HepG2 (cell line): ENCODE results near the gene ELAC2. TPM values are rescaled to one million over a fixed set of nuclear protein-coding genes. Genes with fewer than 3 reads are reported as not detected.

Experiments
- ATAC-seq: fragments of 200-7000 bp; cut with Tn5 transposase; 3 replicates; pipeline ENCODE4 v1.9.1; 2020; ENCODE audit warnings: mild to moderate bottlenecking, moderate library complexity
- BruUV-seq: library from RNA; stranded (reverse); fragments of 400-500 nt; replicated peaks from 2 replicates; lab custom pipeline; 2021; lab: Mats Ljungman, UMichigan
- CTCF ChIA-PET: fragments of 300-600 bp; formaldehyde crosslinking; extraction: SDS; loops from one replicate; lab custom pipeline; 2021; ENCODE audit warnings: low total read pairs, inconsistent platforms, low intra/inter-chr PET ratio; lab: Yijun Ruan, JAX
- POLR2A ChIA-PET: fragments of 350-600 bp; sonication (Branson Sonifier 250); formaldehyde crosslinking; loops from one replicate; lab custom pipeline; 2020; ENCODE audit warnings: antibody characterized with exemption, inconsistent platforms; lab: Yijun Ruan, JAX
- DNase-seq: peaks from one replicate; pipeline ENCODE4 v3.0.0-alpha.2; 2015; ENCODE audit warnings: low spot score
- FAIRE-seq: peaks from 3 replicates; lab custom pipeline; 2011; peaks lifted over from hg19 to GRCh38; lab: Jason Lieb, UNC
- H2AFZ ChIP-seq: one replicate; pipeline ENCODE4 v1.6.1; 2011; ENCODE audit warnings: low read length, inconsistent platforms
- H3K27ac ChIP-seq: fragments of 300-600 bp; 3 replicates; pipeline ENCODE4 v1.8.0; 2011; ENCODE audit warnings: mixed run types, mild to moderate bottlenecking, mixed read lengths, low read length, inconsistent platforms; ENCODE audit not compliant: insufficient read depth; ENCODE audit errors: extremely low read length
- H3K27me3 ChIP-seq, 2 experiments: fragments of 200-600 bp in 1 of 2; 2 replicates in 1 of 2; 3 replicates in 1 of 2; pipeline versions ENCODE4 v1.6.0 to v1.8.0; 2011; ENCODE audit warnings: low read length in 2 of 2, mild to moderate bottlenecking in 2 of 2, moderate library complexity in 2 of 2, inconsistent platforms in 1 of 2; ENCODE audit not compliant: insufficient read depth in 2 of 2, control insufficient read depth in 1 of 2
- H3K36me3 ChIP-seq, 2 experiments: fragments of 200-600 bp in 1 of 2; replicated peaks in 1 of 2; 2 replicates in 1 of 2; 3 replicates in 1 of 2; pipeline versions ENCODE4 v1.5.1 to v1.8.0; 2011; ENCODE audit warnings: low read length in 2 of 2, inconsistent platforms in 1 of 2; ENCODE audit not compliant: insufficient read depth in 2 of 2, control insufficient read depth in 1 of 2
- H3K4me1 ChIP-seq: 2 replicates; pipeline ENCODE4 v1.5.1; 2012; ENCODE audit warnings: low read length, inconsistent platforms; ENCODE audit not compliant: insufficient read depth
- H3K4me2 ChIP-seq: 2 replicates; pipeline ENCODE4 v1.6.0; 2011; ENCODE audit warnings: low read depth, low read length, inconsistent platforms
- H3K4me3 ChIP-seq, 3 experiments: fragments of 200-600 bp in 1 of 3; sonication (generic), shearing (Covaris generic) in 1 of 3; replicated peaks in 1 of 3; 2 replicates each; pipeline ENCODE4 v1.5.1; 2011 to 2016; ENCODE audit warnings: low read length in 3 of 3, inconsistent platforms in 2 of 3, low read depth in 2 of 3, mild to moderate bottlenecking in 2 of 3, control low read depth in 1 of 3, mixed read lengths in 1 of 3; ENCODE audit not compliant: insufficient read depth in 1 of 3
- H3K79me2 ChIP-seq: one replicate; pipeline ENCODE4 v1.6.1; 2011; ENCODE audit warnings: low read length, inconsistent platforms; ENCODE audit not compliant: insufficient read depth
- H3K9ac ChIP-seq: 2 replicates; pipeline ENCODE4 v1.6.0; 2011; ENCODE audit warnings: mild to moderate bottlenecking, low read depth, low read length, inconsistent platforms; ENCODE audit not compliant: insufficient read depth
- H3K9me3 ChIP-seq: 2 replicates; pipeline ENCODE4 v1.5.1; 2012; ENCODE audit warnings: mild to moderate bottlenecking, low read length
- H4K20me1 ChIP-seq: 2 replicates; pipeline ENCODE4 v1.6.0; 2011; ENCODE audit warnings: inconsistent platforms, mild to moderate bottlenecking, low read length, moderate library complexity; ENCODE audit not compliant: insufficient read depth
- CEBPZ ChIP-seq: IDR thresholded peaks from 2 replicates; pipeline ENCODE4 v1.6.1; 2012; ENCODE audit warnings: low read length, improper control_type of control experiment
- DNMT3B ChIP-seq: conservative IDR thresholded peaks from 2 replicates; pipeline ENCODE4 v1.6.1; 2016; ENCODE audit warnings: missing biosample characterization, control low read depth
- ETS1 ChIP-seq: sonication (generic); formaldehyde crosslinking; IDR thresholded peaks from 2 replicates; pipeline ENCODE4 v1.4.0; 2020; ENCODE audit warnings: missing genetic modification reagents
- FOXK1 ChIP-seq: sonication (generic); formaldehyde crosslinking; IDR thresholded peaks from 2 replicates; pipeline ENCODE4 v1.4.0; 2020; ENCODE audit warnings: low read depth, missing genetic modification reagents, borderline replicate concordance
- HDAC1 ChIP-seq: sonication (generic); formaldehyde crosslinking; IDR thresholded peaks from 2 replicates; pipeline ENCODE4 v1.5.1; 2020; ENCODE audit warnings: mild to moderate bottlenecking, missing genetic modification reagents
- HMG20B ChIP-seq: conservative IDR thresholded peaks from 2 replicates; pipeline ENCODE4 v1.6.1; 2016; ENCODE audit warnings: missing genetic modification reagents, missing compliant biosample characterization
- HOXA7 ChIP-seq: sonication (generic); formaldehyde crosslinking; IDR thresholded peaks from 2 replicates; pipeline ENCODE4 v1.8.1; 2022; ENCODE audit warnings: mild to moderate bottlenecking, missing genetic modification reagents, moderate library complexity
- NBN ChIP-seq: fragments of 450-650 bp; conservative IDR thresholded peaks from 2 replicates; pipeline ENCODE4 v1.6.1; 2017
- NFRKB ChIP-seq: fragments of 450-650 bp; IDR thresholded peaks from 2 replicates; pipeline ENCODE4 v1.6.1; 2017
- POLR2G ChIP-seq: fragments of 200-400 bp; formaldehyde crosslinking; IDR thresholded peaks from 2 replicates; pipeline ENCODE4 v1.6.1; 2018; ENCODE audit warnings: mild to moderate bottlenecking, low read depth, low read length, moderate library complexity
- SOX13 ChIP-seq, 3 experiments: fragments of 450-650 bp in 1 of 3; sonication (generic) in 1 of 3; formaldehyde crosslinking in 1 of 3; IDR thresholded peaks in 2 of 3; conservative IDR thresholded peaks in 1 of 3; 2 replicates each; pipeline versions ENCODE4 v1.5.0 to v1.6.1; 2016 to 2020; ENCODE audit warnings: antibody characterized with exemption in 1 of 3, mild to moderate bottlenecking in 1 of 3, missing compliant biosample characterization in 1 of 3, missing genetic modification reagents in 1 of 3, moderate library complexity in 1 of 3
- TBP ChIP-seq: sonication (generic); formaldehyde crosslinking; IDR thresholded peaks from 2 replicates; pipeline ENCODE4 v1.5.0; 2020; ENCODE audit warnings: missing genetic modification reagents
- YEATS2 ChIP-seq: sonication (generic); formaldehyde crosslinking; IDR thresholded peaks from 2 replicates; pipeline ENCODE4 v1.4.0; 2020; ENCODE audit warnings: missing genetic modification reagents, borderline replicate concordance
- ZNF234 ChIP-seq: sonication (generic); formaldehyde crosslinking; conservative IDR thresholded peaks from 2 replicates; pipeline ENCODE4 v1.5.1; 2020; ENCODE audit warnings: mild to moderate bottlenecking, missing genetic modification reagents
- ZNF264 ChIP-seq: sonication (generic); formaldehyde crosslinking; IDR thresholded peaks from 2 replicates; pipeline ENCODE4 v1.4.0; 2020; ENCODE audit warnings: missing genetic modification reagents
- ZNF713 ChIP-seq: sonication (generic); formaldehyde crosslinking; IDR thresholded peaks from 2 replicates; pipeline ENCODE4 v1.4.0; 2020; ENCODE audit warnings: mild to moderate bottlenecking, missing genetic modification reagents
- ZSCAN9 ChIP-seq: IDR thresholded peaks from 2 replicates; pipeline ENCODE4 v1.6.1; 2016; ENCODE audit warnings: borderline replicate concordance
- WGBS: methylation state at CpG from one replicate; pipeline ENCODE4 v1.1.6; 2017; ENCODE audit warnings: low lambda C conversion rate; 5-methylcytosine and 5-hydroxymethylcytosine counted together
- in situ Hi-C: cut with HindIII; loops from 2 replicates; pipeline ENCODE4 v1.10.0; 2017; ENCODE audit warnings: low pct_unique_long_range_greater_than_20kb; ENCODE audit not compliant: extremely low pct_ligation_motif_present
- intact Hi-C: fragments of 100-400 bp; cut with micrococcal nuclease; formaldehyde crosslinking; loops from one replicate; pipeline ENCODE4 v1.10.0; 2022; ENCODE audit not compliant: unreplicated experiment
- polyA plus RNA-seq, 8 experiments: library from polyadenylated mRNA; depleted of rRNA in 3 of 8; stranded (reverse) in 7 of 8; unstranded in 1 of 8; fragments of >200 nt; fragmentation: Illumina TruSeq in 4 of 8; extraction: Trizol in 4 of 8; gene quantifications; 2 replicates each; pipeline versions ENCODE4 v1.2.1 to v1.2.3, GENCODE V29; 2011 to 2016; ENCODE audit warnings: low read depth in 4 of 8, missing spikeins in 1 of 8, mixed read lengths in 1 of 8; ENCODE audit not compliant: insufficient read depth in 1 of 8
- total RNA-seq, 5 experiments: library from RNA; depleted of rRNA; stranded (reverse); fragments of >200 nt; fragmentation: Illumina TruSeq; extraction: Trizol; gene quantifications; 2 replicates each; pipeline ENCODE4 v1.2.3, GENCODE V29; 2016; ENCODE audit warnings: low read depth in 1 of 5
- TF ChIP-seq, protein P1 (sequence below): sonication (generic); formaldehyde crosslinking; IDR thresholded peaks from 2 replicates; pipeline ENCODE4 v1.4.0; 2020; ENCODE audit warnings: mild to moderate bottlenecking, missing genetic modification reagents
- TF ChIP-seq, protein P2 (sequence below): sonication (generic); formaldehyde crosslinking; IDR thresholded peaks from 2 replicates; pipeline ENCODE4 v1.5.0; 2020; ENCODE audit warnings: missing genetic modification reagents, mild to moderate bottlenecking, borderline replicate concordance

Gene ELAC2
- total and polyA plus RNA-seq, 2 of the 13 experiments (the other 11 are each of a cell fraction or from before 2014, with no cell fraction given): 35.6 to 50.4 TPM

DNA sequence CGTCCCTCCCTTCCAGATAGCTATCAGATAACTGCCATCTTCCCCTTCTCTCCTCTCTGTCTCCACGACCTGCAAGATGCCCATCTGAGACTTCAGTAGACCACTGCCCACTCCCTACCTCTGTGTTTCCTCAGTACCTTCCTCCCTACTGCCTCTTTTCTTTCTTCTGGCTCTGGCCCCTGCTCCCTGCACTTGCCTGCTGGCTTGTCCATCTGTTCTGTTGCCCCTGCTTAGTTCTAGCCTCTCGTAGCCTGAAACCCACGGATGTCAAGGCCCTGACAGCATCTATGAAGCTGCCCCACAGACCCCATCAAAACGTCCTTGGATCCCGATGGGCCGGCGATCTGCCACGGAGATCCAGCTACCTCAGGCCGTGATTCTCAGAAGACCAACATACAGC lies 53.0 kb downstream of the ELAC2 start (continued):
- TF ChIP-seq CEBPZ: no peak
- no peak for TF ChIP-seq ETS1 (CRISPR knock-in tag)
- TF ChIP-seq HMG20B (CRISPR knock-in tag): no peak
- TF ChIP-seq ZNF713 (CRISPR knock-in tag): no peak
- TF ChIP-seq NBN: no peak
- no peak for TF ChIP-seq SOX13 (IDR thresholded peaks at IDR 0.05)
- TF ChIP-seq SOX13 (CRISPR knock-in tag; conservative IDR thresholded peaks at IDR 0.05 in 1 of 2, IDR thresholded peaks at IDR 0.05 in 1 of 2): no peak

DNA sequence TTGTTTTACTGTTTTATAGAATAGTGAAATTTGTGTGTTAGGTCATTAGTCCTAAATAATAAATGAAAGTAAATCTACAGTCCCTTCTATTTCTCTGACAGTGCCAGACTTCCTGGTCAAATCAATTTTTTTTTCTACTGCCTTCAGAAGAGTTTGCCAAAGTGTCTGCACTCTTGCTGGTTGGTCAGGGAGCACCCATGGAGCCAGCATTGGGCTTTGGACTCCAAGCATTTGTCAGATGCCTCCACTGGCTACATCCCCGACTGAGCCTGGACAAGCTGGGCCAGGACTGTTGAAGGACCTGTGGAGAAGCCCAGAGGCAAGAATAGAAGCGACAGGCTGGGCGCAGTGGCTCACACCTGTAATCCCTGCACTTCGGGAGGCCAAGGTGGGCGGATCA lies 53.7 kb downstream of the ELAC2 start:
- POLR2A ChIA-PET: no interaction called here
- no peak overlapping the region for H3K27ac ChIP-seq
- WGBS: 60% methylated on average over 5 of the region's 5 CpGs
- FAIRE-seq (no peak), DNase-seq (no peak), ATAC-seq (no peak)
- H3K27me3 ChIP-seq: no peaks in the 10 kb centered on the region
- H3K9ac ChIP-seq: no peak overlapping the region
- H3K4me1 ChIP-seq: no peaks in the 10 kb centered on the region
- H3K9me3 ChIP-seq: no peaks in the 10 kb centered on the region
- H2AFZ ChIP-seq: no peak overlapping the region
- CTCF ChIA-PET: no interaction called here
- no peak overlapping the region for H3K4me3 ChIP-seq
- no peaks in the 10 kb centered on the region for H3K36me3 ChIP-seq
- intact Hi-C loops (no loop called here), in situ Hi-C loops (no loop called here)
- TF ChIP-seq POLR2G (no peak), ZSCAN9 (no peak), NFRKB (no peak), DNMT3B (CRISPR knock-in tag) (no peak), TBP (CRISPR knock-in tag) (no peak), ZNF234 (no peak), HDAC1 (no peak), YEATS2 (CRISPR knock-in tag) (no peak), HOXA7 (CRISPR knock-in tag) (no peak), ZNF264 (CRISPR knock-in tag) (no peak), FOXK1 (CRISPR knock-in tag) (no peak)
- TF ChIP-seq, protein P1, sequence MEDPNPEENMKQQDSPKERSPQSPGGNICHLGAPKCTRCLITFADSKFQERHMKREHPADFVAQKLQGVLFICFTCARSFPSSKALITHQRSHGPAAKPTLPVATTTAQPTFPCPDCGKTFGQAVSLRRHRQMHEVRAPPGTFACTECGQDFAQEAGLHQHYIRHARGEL (CRISPR knock-in tag): no peak
- TF ChIP-seq, protein P2, sequence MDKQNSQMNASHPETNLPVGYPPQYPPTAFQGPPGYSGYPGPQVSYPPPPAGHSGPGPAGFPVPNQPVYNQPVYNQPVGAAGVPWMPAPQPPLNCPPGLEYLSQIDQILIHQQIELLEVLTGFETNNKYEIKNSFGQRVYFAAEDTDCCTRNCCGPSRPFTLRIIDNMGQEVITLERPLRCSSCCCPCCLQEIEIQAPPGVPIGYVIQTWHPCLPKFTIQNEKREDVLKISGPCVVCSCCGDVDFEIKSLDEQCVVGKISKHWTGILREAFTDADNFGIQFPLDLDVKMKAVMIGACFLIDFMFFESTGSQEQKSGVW (CRISPR knock-in tag): no peak
- H3K4me2 ChIP-seq: no peak overlapping the region
- H3K79me2 ChIP-seq: no peaks in the 10 kb centered on the region
- no TSS peak for BruUV-seq
- H4K20me1 ChIP-seq: no peaks in the 10 kb centered on the region
